AG10803 (cell line): Measurements from ENCODE around the gene WDR91.
"Not testable (repeated sequence)": the region's sequence is repeated elsewhere in the genome, so short reads cannot be mapped to it uniquely, and the experiment has no call there.

Source experiments
- DNase-seq: peaks from one replicate; pipeline ENCODE4 v3.0.0; 2010; ENCODE audit warnings: low read depth
- H3K4me3 ChIP-seq: 2 replicates; pipeline ENCODE4 v1.5.1; 2011; ENCODE audit warnings: mild to moderate bottlenecking, low read length, control low read depth
- CTCF ChIP-seq: conservative IDR thresholded peaks from 2 replicates; pipeline ENCODE4 v1.5.1; 2011; ENCODE audit warnings: mild to moderate bottlenecking, low read length, control low read depth, inconsistent platforms

Gene WDR91

GRCh38 chr7:135240441-135240840 is 29.1 kb upstream of the WDR91 start:
- TF ChIP-seq CTCF = no peak

GRCh38 chr7:135239263-135239662 is 27.9 kb upstream of the WDR91 start:
- no peak overlapping the region for H3K4me3 ChIP-seq
- DNase-seq = no peak
- no peak for TF ChIP-seq CTCF

More at GRCh38 chr7:135240441-135240840, 29.1 kb upstream of the WDR91 start:
- H3K4me3 ChIP-seq = no peak overlapping the region
- DNase-seq = no peak

- DNase-seq = no peak
- H3K4me3 ChIP-seq = no peak overlapping the region
- TF ChIP-seq CTCF = peak; percentile 16
Observed at GRCh38 chr7:135238112-135238744, 26.9 kb upstream of the WDR91 start.

DNA sequence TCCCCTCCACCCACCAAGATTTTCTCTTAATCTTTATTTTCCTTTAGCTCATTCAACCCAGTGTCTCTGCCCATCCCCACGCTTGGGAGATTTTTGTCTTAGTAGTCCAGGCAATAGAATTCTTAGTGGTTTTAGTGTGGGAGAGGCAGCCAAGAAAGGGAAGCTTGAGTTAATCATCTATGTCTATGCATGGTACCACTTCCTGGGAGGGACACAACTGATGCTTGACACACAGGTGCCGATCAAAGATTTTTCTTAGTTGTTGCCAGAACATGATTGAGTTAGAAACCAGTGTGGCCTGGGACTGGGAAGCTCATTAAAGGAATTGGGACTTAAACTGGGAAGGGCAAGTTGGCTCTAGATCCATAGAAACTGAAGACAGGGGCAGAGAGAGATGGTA is 25.4 kb upstream of the WDR91 start:
- no peak for TF ChIP-seq CTCF
- no peak overlapping the region for H3K4me3 ChIP-seq
- DNase-seq = no peak

- H3K4me3 ChIP-seq = no peak overlapping the region
- no peak for DNase-seq
- no peak for TF ChIP-seq CTCF
Observed at GRCh38 chr7:135235841-135236240, 24.5 kb upstream of the WDR91 start.

GRCh38 chr7:135234727-135235126 is 23.4 kb upstream of the WDR91 start:
- DNase-seq = no peak
- H3K4me3 ChIP-seq = no peak overlapping the region
- TF ChIP-seq CTCF = no peak

GRCh38 chr7:135234095-135234494 is 22.8 kb upstream of the WDR91 start:
- DNase-seq, H3K4me3 ChIP-seq: not testable (repeated sequence)

GRCh38 chr7:135233570-135233969 is 22.2 kb upstream of the WDR91 start, which contains the start of gene STRA8:
STRA8 (plus strand) TSS chr7:135233838; CDS start chr7:135240525, 6,687 bp downstream.
- H3K4me3 ChIP-seq = no peak within 1 kb of the TSS
- no peak for TF ChIP-seq CTCF
- DNase-seq = no peak
